Ishikawa (cell line): Measurements from ENCODE around the gene DENND2C.

Experiments
- CEBPB ChIP-seq: IDR thresholded peaks from 2 replicates; pipeline ENCODE4 v1.6.1; 2012
- EGR1 ChIP-seq: IDR thresholded peaks from 2 replicates; pipeline ENCODE4 v1.6.1; 2012
- EP300 ChIP-seq: IDR thresholded peaks from 2 replicates; pipeline ENCODE4 v1.6.1; 2012; ENCODE audit warnings: borderline replicate concordance
- RAD21 ChIP-seq: IDR thresholded peaks from 2 replicates; pipeline ENCODE4 v1.6.1; 2012; ENCODE audit warnings: low read depth
- TAF1 ChIP-seq: IDR thresholded peaks from 2 replicates; pipeline ENCODE4 v1.6.1; 2012; ENCODE audit warnings: low read depth, mild to moderate bottlenecking
- YY1 ChIP-seq: IDR thresholded peaks from 2 replicates; pipeline ENCODE4 v1.6.1; 2012; ENCODE audit warnings: low read depth
- ZBTB7A ChIP-seq: IDR thresholded peaks from 2 replicates; pipeline ENCODE4 v1.6.1; 2012; ENCODE audit warnings: low read depth
- TF ChIP-seq, protein P1 (sequence below): IDR thresholded peaks from 2 replicates; pipeline ENCODE4 v1.6.1; 2012; ENCODE audit warnings: low read depth, mild to moderate bottlenecking

DNA sequence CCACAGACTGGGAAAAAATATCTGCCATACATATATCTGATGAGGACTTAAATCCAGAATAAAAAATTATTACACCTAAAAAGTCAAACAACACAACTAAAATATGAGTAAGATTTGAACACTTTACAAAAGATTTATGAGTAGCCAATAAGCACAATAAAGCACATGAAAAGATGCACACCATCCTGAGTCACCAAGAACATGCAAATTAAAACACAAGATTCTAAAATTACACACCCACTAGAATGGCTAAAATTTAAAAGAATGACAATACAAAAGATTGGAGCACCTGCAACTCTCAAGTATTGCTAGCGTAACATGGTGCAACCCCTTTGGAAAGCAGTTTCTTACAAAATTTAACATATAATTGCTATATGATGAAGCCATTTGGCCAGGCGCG, 30.9 kb downstream of the DENND2C start:
- TF ChIP-seq TAF1 (no peak), CEBPB (no peak), ZBTB7A (no peak), EP300 (no peak), YY1 (no peak), EGR1 (no peak), RAD21 (no peak)
- TF ChIP-seq, protein P1, sequence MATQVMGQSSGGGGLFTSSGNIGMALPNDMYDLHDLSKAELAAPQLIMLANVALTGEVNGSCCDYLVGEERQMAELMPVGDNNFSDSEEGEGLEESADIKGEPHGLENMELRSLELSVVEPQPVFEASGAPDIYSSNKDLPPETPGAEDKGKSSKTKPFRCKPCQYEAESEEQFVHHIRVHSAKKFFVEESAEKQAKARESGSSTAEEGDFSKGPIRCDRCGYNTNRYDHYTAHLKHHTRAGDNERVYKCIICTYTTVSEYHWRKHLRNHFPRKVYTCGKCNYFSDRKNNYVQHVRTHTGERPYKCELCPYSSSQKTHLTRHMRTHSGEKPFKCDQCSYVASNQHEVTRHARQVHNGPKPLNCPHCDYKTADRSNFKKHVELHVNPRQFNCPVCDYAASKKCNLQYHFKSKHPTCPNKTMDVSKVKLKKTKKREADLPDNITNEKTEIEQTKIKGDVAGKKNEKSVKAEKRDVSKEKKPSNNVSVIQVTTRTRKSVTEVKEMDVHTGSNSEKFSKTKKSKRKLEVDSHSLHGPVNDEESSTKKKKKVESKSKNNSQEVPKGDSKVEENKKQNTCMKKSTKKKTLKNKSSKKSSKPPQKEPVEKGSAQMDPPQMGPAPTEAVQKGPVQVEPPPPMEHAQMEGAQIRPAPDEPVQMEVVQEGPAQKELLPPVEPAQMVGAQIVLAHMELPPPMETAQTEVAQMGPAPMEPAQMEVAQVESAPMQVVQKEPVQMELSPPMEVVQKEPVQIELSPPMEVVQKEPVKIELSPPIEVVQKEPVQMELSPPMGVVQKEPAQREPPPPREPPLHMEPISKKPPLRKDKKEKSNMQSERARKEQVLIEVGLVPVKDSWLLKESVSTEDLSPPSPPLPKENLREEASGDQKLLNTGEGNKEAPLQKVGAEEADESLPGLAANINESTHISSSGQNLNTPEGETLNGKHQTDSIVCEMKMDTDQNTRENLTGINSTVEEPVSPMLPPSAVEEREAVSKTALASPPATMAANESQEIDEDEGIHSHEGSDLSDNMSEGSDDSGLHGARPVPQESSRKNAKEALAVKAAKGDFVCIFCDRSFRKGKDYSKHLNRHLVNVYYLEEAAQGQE = no peak
